ENCODE measurements around the gene MRI1.

- TF ChIP-seq CTCF (IDR thresholded peaks at IDR 0.05; ENCODE audit: low read depth, low read length) (no peak), EZH2phosphoT487 (IDR thresholded peaks at IDR 0.05; ENCODE audit: low read depth) (no peak)
Measured at GRCh38 chr19:13794398-13794756, 30.1 kb downstream of the MRI1 start.
